Left ventricle myocardium inferior (tissue), 1 donor: ENCODE data around the gene SLC26A11. TPM values are rescaled to one million over a fixed set of nuclear protein-coding genes. Genes with fewer than 3 reads are reported as not detected.
"Not testable (repeated sequence)": the region's sequence is repeated elsewhere in the genome, so short reads cannot be mapped to it uniquely, and the experiment has no call there.

Experiments used
- DNase-seq: peaks from one replicate; pipeline ENCODE4 v3.0.0-alpha.2; 2020
- H3K27ac ChIP-seq: fragments of 200-600 bp; replicated peaks from 2 replicates; pipeline ENCODE4 v1.8.0; 2021
- H3K27me3 ChIP-seq: fragments of 200-600 bp; 2 replicates; pipeline ENCODE4 v1.8.0; 2021; ENCODE audit warnings: low read depth
- H3K36me3 ChIP-seq: fragments of 200-600 bp; 2 replicates; pipeline ENCODE4 v1.8.0; 2021
- H3K4me1 ChIP-seq: fragments of 200-600 bp; 2 replicates; pipeline ENCODE4 v1.8.0; 2021
- H3K4me3 ChIP-seq: fragments of 200-600 bp; 2 replicates; pipeline ENCODE4 v1.8.0; 2021; ENCODE audit warnings: mild to moderate bottlenecking, moderate library complexity
- H3K9me3 ChIP-seq: fragments of 200-600 bp; replicated peaks from 2 replicates; pipeline ENCODE4 v1.8.0; 2021
- intact Hi-C: fragments of 100-400 bp; cut with micrococcal nuclease; formaldehyde crosslinking; loops from one replicate; pipeline ENCODE4 v1.11.0; 2022
- total RNA-seq: library from RNA; stranded (reverse); fragmentation: NEBNext Ultra II Directional; extraction: Animal tissue kit (Norgen Biotek cat#: 25700); gene quantifications from one replicate; pipeline ENCODE4 v1.2.1, GENCODE V29; 2021
- TF ChIP-seq, protein P1 (sequence below): fragments of 200-600 bp; IDR thresholded peaks from 2 replicates; pipeline ENCODE4 v1.8.0; 2021; ENCODE audit warnings: antibody characterized with exemption, mild to moderate bottlenecking, borderline replicate concordance
- donor health status: DM: no; HTN: yes; CAD: no; lungs with severe emphysema.

Gene SLC26A11
- total RNA-seq, 1 donor from 2014 or later = 4.1 TPM

DNA sequence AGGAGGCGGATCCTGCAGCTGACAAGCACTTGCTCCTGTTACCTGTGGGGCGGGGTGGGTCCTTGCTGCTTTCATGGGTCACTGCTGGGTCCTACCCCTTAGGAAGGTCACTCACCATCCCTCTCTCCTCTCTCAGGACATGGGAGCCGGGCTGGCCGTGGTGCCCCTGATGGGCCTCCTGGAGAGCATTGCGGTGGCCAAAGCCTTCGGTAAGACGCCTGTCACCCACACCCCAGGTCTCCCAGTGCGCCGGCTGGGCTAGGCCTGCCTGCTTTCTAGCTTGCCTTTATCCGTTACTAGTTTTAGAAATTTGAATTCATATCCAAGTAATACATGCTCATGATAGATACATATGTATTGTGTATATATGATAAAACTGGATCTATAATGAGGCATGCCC is 17.2 kb downstream of the SLC26A11 start:
- DNase-seq = no peak
- TF ChIP-seq, protein P1, sequence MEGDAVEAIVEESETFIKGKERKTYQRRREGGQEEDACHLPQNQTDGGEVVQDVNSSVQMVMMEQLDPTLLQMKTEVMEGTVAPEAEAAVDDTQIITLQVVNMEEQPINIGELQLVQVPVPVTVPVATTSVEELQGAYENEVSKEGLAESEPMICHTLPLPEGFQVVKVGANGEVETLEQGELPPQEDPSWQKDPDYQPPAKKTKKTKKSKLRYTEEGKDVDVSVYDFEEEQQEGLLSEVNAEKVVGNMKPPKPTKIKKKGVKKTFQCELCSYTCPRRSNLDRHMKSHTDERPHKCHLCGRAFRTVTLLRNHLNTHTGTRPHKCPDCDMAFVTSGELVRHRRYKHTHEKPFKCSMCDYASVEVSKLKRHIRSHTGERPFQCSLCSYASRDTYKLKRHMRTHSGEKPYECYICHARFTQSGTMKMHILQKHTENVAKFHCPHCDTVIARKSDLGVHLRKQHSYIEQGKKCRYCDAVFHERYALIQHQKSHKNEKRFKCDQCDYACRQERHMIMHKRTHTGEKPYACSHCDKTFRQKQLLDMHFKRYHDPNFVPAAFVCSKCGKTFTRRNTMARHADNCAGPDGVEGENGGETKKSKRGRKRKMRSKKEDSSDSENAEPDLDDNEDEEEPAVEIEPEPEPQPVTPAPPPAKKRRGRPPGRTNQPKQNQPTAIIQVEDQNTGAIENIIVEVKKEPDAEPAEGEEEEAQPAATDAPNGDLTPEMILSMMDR = no peak
- peaks cover 76% of the 10 kb centered on the region for H3K36me3 ChIP-seq
- no peak overlapping the region for H3K27ac ChIP-seq
- H3K9me3 ChIP-seq = peaks cover 18% of the 10 kb centered on the region
- H3K4me1 ChIP-seq = no peaks in the 10 kb centered on the region
- intact Hi-C loops = no loop called here
- no peak overlapping the region for H3K4me3 ChIP-seq
- H3K27me3 ChIP-seq = no peaks in the 10 kb centered on the region

DNA sequence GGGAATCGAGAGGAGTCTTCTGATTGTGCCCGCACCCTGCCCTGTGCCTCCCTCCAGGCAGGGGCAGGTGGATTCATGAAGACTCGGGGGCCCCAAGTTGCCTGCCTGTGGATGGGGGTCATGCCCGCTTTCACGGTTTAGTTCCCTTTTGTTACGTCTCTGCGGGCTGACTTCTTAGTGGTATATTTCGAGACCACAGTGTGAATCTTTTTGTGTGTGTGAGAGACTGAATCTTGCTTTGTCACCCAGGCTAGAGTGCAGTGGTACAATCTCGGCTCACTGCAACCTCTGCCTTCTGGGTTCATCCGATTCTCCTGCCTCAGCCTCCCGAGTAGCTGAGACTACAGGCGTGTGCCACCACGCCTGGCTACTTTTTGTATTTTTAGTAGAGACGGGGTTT is 22.3 kb downstream of the SLC26A11 start:
- Histone ChIP-seq H3K4me1 (peaks cover 10% of the 10 kb centered on the region), H3K27ac (no peak overlapping the region), H3K9me3 (no peaks in the 10 kb centered on the region), H3K27me3 (no peaks in the 10 kb centered on the region), H3K4me3 (no peak overlapping the region), H3K36me3 (peaks cover 51% of the 10 kb centered on the region)
- intact Hi-C loops = no loop called here
- TF ChIP-seq, protein P1 = no peak
- DNase-seq = no peak

DNA sequence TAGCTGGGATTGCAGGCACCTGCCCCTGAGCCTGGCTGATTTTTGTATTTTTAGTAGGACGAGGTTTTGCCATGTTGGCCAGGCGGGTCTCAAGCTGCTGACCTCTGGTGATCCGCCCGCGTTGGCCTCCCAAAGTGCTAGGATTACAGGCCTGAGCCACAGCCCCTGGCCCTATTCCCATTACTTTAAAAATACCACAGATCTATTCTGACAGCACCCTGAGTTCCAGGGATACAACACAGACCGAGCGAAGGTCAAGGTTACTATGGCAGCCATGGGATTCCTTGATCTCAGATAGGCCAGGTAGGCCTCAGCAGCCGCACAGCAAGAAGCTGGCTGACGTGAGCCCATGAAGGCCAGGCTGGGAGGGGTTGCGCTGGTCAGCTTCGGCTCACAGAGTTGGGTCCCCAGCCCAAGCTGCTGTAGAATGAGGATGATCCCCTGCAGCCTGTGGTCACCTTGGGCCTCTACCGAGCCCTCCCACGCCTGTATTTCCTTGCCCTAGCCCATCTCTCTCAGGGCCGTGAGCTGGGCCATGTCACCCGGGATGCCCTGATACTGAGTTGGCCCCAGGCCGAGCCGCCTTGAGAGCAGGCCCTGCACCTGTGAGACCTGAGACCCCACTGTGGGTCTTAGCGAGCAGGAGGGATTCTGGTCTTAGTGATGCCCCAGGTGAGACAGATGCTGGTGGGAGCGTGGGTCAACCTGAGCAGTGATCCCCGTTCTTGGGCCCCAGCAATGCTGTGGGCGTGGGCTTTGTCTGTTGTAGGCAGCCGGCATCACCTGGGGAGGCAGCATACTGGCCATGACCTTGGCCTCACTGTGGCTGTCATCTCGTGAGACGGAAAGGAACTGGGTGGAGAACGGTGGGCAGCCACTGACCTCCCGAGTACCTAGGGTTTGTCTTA is 23.6 kb downstream of the SLC26A11 start:
- TF ChIP-seq, protein P1 = no peak
- peak overlapping the region; percentile 33 for H3K27ac ChIP-seq
- no peak for DNase-seq
- intact Hi-C loops = no loop called here
- H3K36me3 ChIP-seq = peaks cover 39% of the 10 kb centered on the region
- H3K9me3 ChIP-seq = no peaks in the 10 kb centered on the region
- H3K4me3 ChIP-seq = no peak overlapping the region
- H3K27me3 ChIP-seq = no peaks in the 10 kb centered on the region
- H3K4me1 ChIP-seq = peaks cover 10% of the 10 kb centered on the region

DNA sequence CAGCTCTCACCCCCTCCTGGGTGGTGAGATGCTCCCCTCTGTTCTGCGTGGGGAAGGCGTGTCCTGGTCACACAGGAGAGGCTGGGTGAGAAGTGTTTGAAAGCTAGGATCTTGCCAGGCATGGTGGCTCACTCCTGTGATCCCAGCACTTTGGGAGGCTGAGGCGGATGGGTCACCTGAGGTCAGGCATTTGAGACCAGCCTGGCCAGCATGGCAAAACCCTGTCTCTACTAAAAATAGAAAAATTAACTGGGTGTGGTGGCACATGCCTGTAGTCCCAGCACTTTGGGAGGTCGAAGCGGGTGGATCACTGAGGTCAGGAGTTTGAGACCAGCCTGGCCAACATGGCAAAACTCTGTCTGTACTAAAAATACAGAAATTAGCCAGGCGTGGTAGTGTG is 24.2 kb downstream of the SLC26A11 start:
- DNase-seq, intact Hi-C loops: not testable (repeated sequence)

DNA sequence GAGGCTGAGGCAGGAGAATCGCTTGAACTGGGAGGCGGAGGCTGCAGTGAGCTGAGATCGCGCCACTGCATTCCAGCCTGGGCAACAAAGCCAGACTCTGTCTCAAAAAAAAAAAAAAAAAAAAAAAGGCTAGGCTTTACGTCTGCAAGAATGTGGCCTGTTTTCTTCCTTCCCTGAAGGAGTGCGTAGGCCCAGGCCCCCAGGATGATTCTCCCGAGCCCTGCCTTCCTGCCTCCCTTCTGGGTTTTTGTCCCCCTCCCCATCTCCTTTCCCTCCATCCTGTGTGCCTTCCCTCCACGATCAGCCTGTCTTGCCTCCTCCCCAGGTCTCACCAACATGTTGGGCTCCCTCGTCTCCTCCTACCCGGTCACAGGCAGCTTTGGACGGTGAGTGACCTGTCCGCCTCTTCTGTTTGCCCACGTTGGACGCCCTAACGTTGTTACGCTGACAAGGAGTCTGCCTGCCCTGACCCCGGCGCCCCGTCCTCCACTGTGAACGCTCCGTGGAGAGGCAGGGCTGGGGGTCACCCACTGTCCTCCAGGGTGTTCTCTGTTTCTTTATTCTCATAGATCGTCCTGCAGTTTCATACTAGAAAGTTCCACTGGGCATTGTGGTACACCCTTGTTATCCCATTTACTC is 24.8 kb downstream of the SLC26A11 start:
- DNase-seq = no peak
- H3K4me1 ChIP-seq = peaks cover 10% of the 10 kb centered on the region
- intact Hi-C loops = no loop called here
- TF ChIP-seq, protein P1 = no peak
- no peak overlapping the region for H3K27ac ChIP-seq
- H3K36me3 ChIP-seq = peaks cover 48% of the 10 kb centered on the region
- H3K4me3 ChIP-seq = no peak overlapping the region
- no peaks in the 10 kb centered on the region for H3K9me3 ChIP-seq
- H3K27me3 ChIP-seq = no peaks in the 10 kb centered on the region

More for the DNA sequence above, 24.2 kb downstream of the SLC26A11 start:
- H3K4me1 ChIP-seq = peaks cover 10% of the 10 kb centered on the region
- H3K27me3 ChIP-seq, H3K27ac ChIP-seq, H3K9me3 ChIP-seq, H3K4me3 ChIP-seq: not testable (repeated sequence)
- H3K36me3 ChIP-seq = peaks cover 44% of the 10 kb centered on the region
